Activated naive CD8-positive, alpha-beta T cell treated with anti-CD3 and anti-CD28 coated beads, Interleukin-2, amount 10 ng/mL, durations not matched to agents 7 days and 5 days (primary cell): ENCODE results near the gene TRIM44. TPM values are rescaled to one million over a fixed set of nuclear protein-coding genes. Genes with fewer than 3 reads are reported as not detected.
"Not testable (repeated sequence)": the region's sequence is repeated elsewhere in the genome, so short reads cannot be mapped to it uniquely, and the experiment has no call there.

ENCODE experiments used
- ATAC-seq: fragments of 150-1000 bp; cut with Tn5 transposase; one replicate; pipeline ENCODE4 v1.10.0; 2021; ENCODE audit warnings: low read depth, moderate library complexity
- POLR2A ChIA-PET: fragments of 350-600 bp; sonication (Branson Sonifier 250); formaldehyde crosslinking; loops from one replicate; lab custom pipeline; 2021; ENCODE audit warnings: antibody characterized with exemption; lab: Charles Lee
- DNase-seq: peaks from one replicate; pipeline ENCODE4 v3.0.0; 2021
- H3K27ac Mint-ChIP-seq: one replicate; pipeline ENCODE4 v1.8.0; 2022; ENCODE audit warnings: mild to moderate bottlenecking, mixed read lengths
- H3K27me3 Mint-ChIP-seq: one replicate; pipeline ENCODE4 v1.8.0; 2022; ENCODE audit warnings: mild to moderate bottlenecking, moderate library complexity, mixed read lengths
- H3K36me3 Mint-ChIP-seq: one replicate; pipeline ENCODE4 v1.8.0; 2021; ENCODE audit warnings: mild to moderate bottlenecking, mixed read lengths
- H3K4me1 Mint-ChIP-seq: one replicate; pipeline ENCODE4 v1.8.0; 2021; ENCODE audit warnings: mixed read lengths
- H3K4me3 Mint-ChIP-seq: one replicate; pipeline ENCODE4 v1.8.0; 2022; ENCODE audit warnings: mild to moderate bottlenecking, moderate library complexity, mixed read lengths
- H3K9me3 Mint-ChIP-seq: one replicate; pipeline ENCODE4 v1.8.0; 2021; ENCODE audit warnings: mixed read lengths
- total RNA-seq, 2 experiments: library from RNA; stranded (reverse); gene quantifications; one replicate each; pipeline ENCODE4 v1.2.3, GENCODE V29; 2021

The TRIM44 gene
- total RNA-seq, 2 experiments from 2014 or later = 51.4 to 52.4 TPM

GRCh38 chr11:35746356-35747153 lies 84.0 kb downstream of the TRIM44 start:
- no peaks in the 10 kb centered on the region for H3K9me3 Mint-ChIP-seq
- no peak for ATAC-seq

DNA sequence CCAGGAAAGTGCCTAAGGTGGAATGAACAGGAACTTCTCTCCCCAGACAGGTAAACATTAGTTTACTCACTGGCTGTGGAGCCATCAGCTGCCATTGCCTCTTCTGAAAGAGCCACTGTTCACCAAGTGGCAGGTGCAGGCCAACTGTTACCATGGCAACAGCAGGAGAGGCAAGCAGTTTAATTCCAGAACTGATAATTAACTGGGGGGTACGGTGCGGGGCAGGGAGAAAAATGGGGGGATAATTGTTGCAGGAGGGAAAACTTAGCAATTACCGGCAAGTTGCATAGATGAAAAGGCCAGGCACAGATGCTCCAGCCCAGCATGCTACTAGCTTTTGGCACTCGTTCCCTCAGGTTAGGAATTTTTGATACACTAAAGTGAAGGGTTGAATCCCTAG lies 85.1 kb downstream of the TRIM44 start:
- Mint-ChIP-seq H3K27me3 (no peaks in the 10 kb centered on the region), H3K9me3 (no peaks in the 10 kb centered on the region), H3K27ac (no peak overlapping the region), H3K36me3 (peaks cover 11% of the 10 kb centered on the region), H3K4me3 (no peak overlapping the region), H3K4me1 (no peaks in the 10 kb centered on the region)
- no peak for ATAC-seq
- DNase-seq = no peak
- POLR2A ChIA-PET = no interaction called here

More at GRCh38 chr11:35746356-35747153, 84.0 kb downstream of the TRIM44 start:
- Mint-ChIP-seq H3K36me3 (peaks cover 9% of the 10 kb centered on the region), H3K27me3 (no peaks in the 10 kb centered on the region), H3K27ac (no peak overlapping the region), H3K4me1 (no peaks in the 10 kb centered on the region), H3K4me3 (no peak overlapping the region)
- POLR2A ChIA-PET = no interaction called here
- DNase-seq = no peak

DNA sequence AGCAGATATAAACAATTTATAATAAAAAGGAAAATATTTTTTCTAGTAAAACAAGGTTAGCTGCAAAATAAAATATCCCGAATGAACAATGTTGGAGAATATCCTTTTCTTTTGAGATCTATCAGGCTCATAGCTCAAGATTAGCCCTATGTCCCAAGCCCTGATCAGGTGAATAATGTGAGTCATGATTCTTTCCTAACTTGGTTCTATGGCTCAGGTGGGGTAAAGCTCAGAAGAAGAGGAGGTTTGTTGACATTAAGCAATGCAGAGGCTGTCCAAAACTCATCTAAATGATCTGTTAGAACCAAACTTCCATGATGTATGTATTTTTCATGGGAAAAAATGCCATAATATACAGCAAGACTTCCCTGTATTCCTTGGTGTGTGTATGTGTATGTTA lies 86.1 kb downstream of the TRIM44 start:
- H3K4me3 Mint-ChIP-seq = no peak overlapping the region
- no peak for DNase-seq
- no peak for ATAC-seq
- H3K4me1 Mint-ChIP-seq = no peaks in the 10 kb centered on the region
- POLR2A ChIA-PET = no interaction called here
- peaks cover 11% of the 10 kb centered on the region for H3K36me3 Mint-ChIP-seq
- H3K27ac Mint-ChIP-seq = no peak overlapping the region
- H3K27me3 Mint-ChIP-seq = no peaks in the 10 kb centered on the region
- no peaks in the 10 kb centered on the region for H3K9me3 Mint-ChIP-seq

DNA sequence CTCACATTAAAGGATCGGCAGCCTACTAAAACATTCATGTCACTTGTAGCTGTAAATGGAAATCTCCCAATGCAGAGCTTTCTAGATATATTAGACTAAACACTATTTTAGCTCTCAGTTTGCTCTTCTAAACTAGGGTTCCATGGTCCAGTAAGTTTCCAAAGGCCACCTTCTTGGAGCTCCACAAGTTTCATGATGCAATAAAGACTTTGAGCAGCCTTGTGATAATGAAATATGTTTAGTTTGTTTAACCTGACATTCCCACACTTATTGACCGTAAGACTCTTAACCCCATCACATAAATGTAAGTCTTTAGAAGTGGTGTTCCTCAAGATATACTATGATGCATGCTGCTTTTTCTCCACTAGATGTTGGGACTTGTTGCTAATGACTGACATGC lies 87.7 kb downstream of the TRIM44 start:
- Mint-ChIP-seq H3K27ac (no peak overlapping the region), H3K27me3 (no peaks in the 10 kb centered on the region), H3K9me3 (peaks cover 2% of the 10 kb centered on the region), H3K36me3 (peaks cover 13% of the 10 kb centered on the region), H3K4me3 (no peak overlapping the region), H3K4me1 (no peaks in the 10 kb centered on the region)
- no peak for ATAC-seq
- no peak for DNase-seq
- POLR2A ChIA-PET = no interaction called here

- Mint-ChIP-seq H3K27me3 (no peaks in the 10 kb centered on the region), H3K9me3 (peaks cover 2% of the 10 kb centered on the region), H3K4me1 (no peaks in the 10 kb centered on the region), H3K4me3 (no peak overlapping the region), H3K27ac (no peak overlapping the region), H3K36me3 (peaks cover 10% of the 10 kb centered on the region)
- ATAC-seq (no peak), DNase-seq (no peak)
- POLR2A ChIA-PET = no interaction called here
Observed at GRCh38 chr11:35750981-35751663, 88.5 kb downstream of the TRIM44 start.

DNA sequence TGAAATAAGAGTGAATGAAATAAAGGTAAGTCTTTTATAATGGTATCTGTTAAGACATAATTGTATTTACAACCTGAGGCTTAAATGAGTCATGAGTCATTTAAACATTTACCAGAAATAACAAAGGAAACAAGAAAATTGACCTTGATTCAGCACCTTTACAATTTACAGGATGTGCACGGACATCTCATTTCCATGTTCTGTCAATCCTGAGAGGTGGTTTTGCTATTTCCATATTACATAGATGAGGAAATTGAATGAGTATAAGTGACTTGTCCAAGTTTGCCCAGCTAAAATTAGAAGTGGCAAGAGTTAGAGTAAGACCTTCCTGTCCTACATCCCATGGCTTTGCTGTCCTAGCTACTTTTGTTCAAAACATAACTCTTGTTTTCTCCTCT lies 89.1 kb downstream of the TRIM44 start:
- POLR2A ChIA-PET = no interaction called here
- Mint-ChIP-seq H3K9me3 (peaks cover 2% of the 10 kb centered on the region), H3K36me3 (peaks cover 10% of the 10 kb centered on the region), H3K27ac (no peak overlapping the region), H3K4me3 (no peak overlapping the region), H3K27me3 (no peaks in the 10 kb centered on the region), H3K4me1 (no peaks in the 10 kb centered on the region)
- no peak for DNase-seq
- ATAC-seq = no peak

DNA sequence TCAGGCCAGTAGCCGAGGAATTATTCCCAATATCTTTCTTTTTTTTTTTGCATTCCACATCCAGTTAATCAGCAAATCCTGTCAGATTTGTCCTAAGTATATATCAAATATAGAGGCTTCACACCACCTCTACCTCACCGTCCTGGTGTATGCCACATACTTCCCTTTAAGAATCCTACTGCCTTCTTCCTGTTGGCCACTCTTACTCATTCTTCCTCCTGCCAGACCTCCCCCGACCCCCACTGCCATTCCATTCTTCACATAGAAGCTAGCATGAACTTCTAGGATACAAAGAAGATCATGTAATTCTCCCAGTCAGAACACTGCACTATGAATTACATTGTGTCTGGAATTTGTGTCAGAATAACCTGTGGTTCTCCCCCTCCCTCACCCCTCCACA lies 89.5 kb downstream of the TRIM44 start:
- ATAC-seq = no peak
- H3K9me3 Mint-ChIP-seq = peaks cover 3% of the 10 kb centered on the region
- POLR2A ChIA-PET = no interaction called here
- no peak overlapping the region for H3K27ac Mint-ChIP-seq
- no peak for DNase-seq
- H3K4me3 Mint-ChIP-seq = no peak overlapping the region
- H3K36me3 Mint-ChIP-seq = peaks cover 12% of the 10 kb centered on the region
- H3K4me1 Mint-ChIP-seq = no peaks in the 10 kb centered on the region
- no peaks in the 10 kb centered on the region for H3K27me3 Mint-ChIP-seq

GRCh38 chr11:35753573-35753972 lies 91.0 kb downstream of the TRIM44 start:
- ATAC-seq, POLR2A ChIA-PET: not testable (repeated sequence)
- H3K36me3 Mint-ChIP-seq = peaks cover 19% of the 10 kb centered on the region

GRCh38 chr11:35759951-35760350 lies 97.4 kb downstream of the TRIM44 start:
- H3K9me3 Mint-ChIP-seq, DNase-seq, H3K4me3 Mint-ChIP-seq, ATAC-seq, H3K27me3 Mint-ChIP-seq, H3K27ac Mint-ChIP-seq, H3K4me1 Mint-ChIP-seq, POLR2A ChIA-PET: not testable (repeated sequence)
- peaks cover 23% of the 10 kb centered on the region for H3K36me3 Mint-ChIP-seq

More at GRCh38 chr11:35753573-35753972, 91.0 kb downstream of the TRIM44 start:
- DNase-seq, H3K4me1 Mint-ChIP-seq, H3K27me3 Mint-ChIP-seq, H3K9me3 Mint-ChIP-seq, H3K27ac Mint-ChIP-seq, H3K4me3 Mint-ChIP-seq: not testable (repeated sequence)

GRCh38 chr11:35761899-35762298 lies 99.3 kb downstream of the TRIM44 start:
- Mint-ChIP-seq H3K27ac (no peak overlapping the region), H3K4me3 (no peak overlapping the region), H3K4me1 (peaks cover 4% of the 10 kb centered on the region), H3K36me3 (peaks cover 28% of the 10 kb centered on the region), H3K27me3 (no peaks in the 10 kb centered on the region), H3K9me3 (peaks cover 7% of the 10 kb centered on the region)
- ATAC-seq (no peak), DNase-seq (no peak)
- POLR2A ChIA-PET = no interaction called here

DNA sequence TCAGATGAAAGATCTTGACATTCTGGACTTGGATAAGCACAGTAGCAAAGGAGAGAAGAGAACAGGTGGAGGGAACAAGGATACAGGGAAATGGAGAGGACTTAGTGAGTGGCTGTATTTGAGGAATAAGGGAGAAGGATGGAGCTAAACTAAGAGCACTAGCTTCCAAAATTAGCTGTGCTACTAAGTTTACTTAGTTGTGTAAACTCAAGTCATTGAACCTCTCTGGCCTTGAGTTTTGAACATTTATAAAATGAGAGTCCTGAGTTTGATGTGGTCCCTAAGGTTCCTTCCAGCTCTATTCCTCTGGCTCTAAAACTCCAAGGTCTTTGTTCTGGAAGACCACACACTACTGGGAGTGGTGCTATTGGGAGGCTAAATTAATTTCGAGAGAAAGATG lies 100.7 kb downstream of the TRIM44 start:
- DNase-seq (no peak), ATAC-seq (no peak)
- H3K9me3 Mint-ChIP-seq = no peaks in the 10 kb centered on the region
- peaks cover 23% of the 10 kb centered on the region for H3K36me3 Mint-ChIP-seq
- H3K4me1 Mint-ChIP-seq = peaks cover 4% of the 10 kb centered on the region
- no peaks in the 10 kb centered on the region for H3K27me3 Mint-ChIP-seq
- H3K27ac Mint-ChIP-seq = no peak overlapping the region
- H3K4me3 Mint-ChIP-seq = no peak overlapping the region
- POLR2A ChIA-PET = no interaction called here

DNA sequence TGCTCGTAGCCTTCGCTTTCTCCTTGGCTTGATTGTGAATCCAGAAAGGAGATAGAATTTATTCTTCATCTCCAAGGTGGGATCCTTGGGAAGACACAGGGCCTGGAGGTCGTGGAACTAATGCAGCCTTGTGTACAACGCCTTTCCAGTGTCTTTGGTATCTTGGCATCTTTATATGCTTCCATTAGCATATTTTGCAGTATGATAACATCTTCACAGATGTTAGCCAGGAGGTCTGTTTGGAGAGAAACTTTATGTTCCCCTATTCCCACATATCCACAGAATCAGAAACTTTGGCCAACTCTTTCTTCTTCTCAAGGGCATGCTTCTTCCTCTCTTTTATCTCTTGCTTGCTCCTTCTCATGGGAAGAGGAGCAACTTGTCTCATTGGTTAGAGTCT lies 101.2 kb downstream of the TRIM44 start:
- DNase-seq (no peak), ATAC-seq (no peak)
- H3K4me3 Mint-ChIP-seq = no peak overlapping the region
- H3K27me3 Mint-ChIP-seq = no peaks in the 10 kb centered on the region
- no peak overlapping the region for H3K27ac Mint-ChIP-seq
- no peaks in the 10 kb centered on the region for H3K9me3 Mint-ChIP-seq
- peaks cover 4% of the 10 kb centered on the region for H3K4me1 Mint-ChIP-seq
- POLR2A ChIA-PET = no interaction called here
- H3K36me3 Mint-ChIP-seq = peaks cover 24% of the 10 kb centered on the region

DNA sequence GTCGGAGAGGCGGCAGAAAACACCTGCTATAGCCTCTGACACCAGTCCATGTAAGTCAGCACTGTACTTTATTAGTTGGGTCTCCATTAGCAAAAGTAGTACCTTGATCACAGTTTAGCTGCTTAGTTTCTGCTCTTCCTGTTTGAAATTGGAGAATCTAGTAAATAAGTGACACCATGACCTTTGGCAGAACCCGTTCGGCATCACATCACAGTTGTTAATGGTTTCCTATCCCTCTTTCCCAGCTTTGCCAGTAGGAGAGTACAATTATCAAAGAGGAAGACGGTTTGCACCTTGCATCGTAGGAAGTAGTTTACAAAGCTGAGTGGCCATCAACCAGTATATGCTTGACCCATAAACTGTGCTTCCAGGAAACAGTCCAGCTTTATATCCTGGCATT lies 101.8 kb downstream of the TRIM44 start:
- no peaks in the 10 kb centered on the region for H3K27me3 Mint-ChIP-seq
- H3K27ac Mint-ChIP-seq = no peak overlapping the region
- ATAC-seq (no peak), DNase-seq (no peak)
- H3K36me3 Mint-ChIP-seq = peaks cover 22% of the 10 kb centered on the region
- no peak overlapping the region for H3K4me3 Mint-ChIP-seq
- H3K4me1 Mint-ChIP-seq = peaks cover 4% of the 10 kb centered on the region
- H3K9me3 Mint-ChIP-seq = no peaks in the 10 kb centered on the region
- POLR2A ChIA-PET = no interaction called here

- Mint-ChIP-seq H3K9me3 (peaks cover 2% of the 10 kb centered on the region), H3K4me1 (peaks cover 4% of the 10 kb centered on the region), H3K27ac (no peak overlapping the region), H3K36me3 (peaks cover 20% of the 10 kb centered on the region), H3K27me3 (no peaks in the 10 kb centered on the region), H3K4me3 (no peak overlapping the region)
- ATAC-seq (no peak), DNase-seq (no peak)
- POLR2A ChIA-PET = no interaction called here
Observed at GRCh38 chr11:35765211-35765610, 102.6 kb downstream of the TRIM44 start.
